Breast epithelium (tissue), 4 donors: Measurements from ENCODE around the gene WWOX. TPM values are rescaled to one million over a fixed set of nuclear protein-coding genes. Genes with fewer than 3 reads are reported as not detected.

Experiments
- DNase-seq, 2 donors: peaks; one replicate each; pipeline ENCODE4 v3.0.0-alpha.2; 2019; ENCODE audit warnings: low spot score in 2 of 2
- H3K27ac ChIP-seq, 2 donors: fragments of 200-600 bp; sonication (generic) in 1 of 2; one replicate each; pipeline ENCODE4 v1.5.1; 2016 to 2019; ENCODE audit warnings: mild to moderate bottlenecking in 1 of 2
- H3K27me3 ChIP-seq, 2 donors: fragments of 200-600 bp; sonication (generic) in 1 of 2; one replicate each; pipeline versions ENCODE4 v1.5.1 to v1.6.0; 2017 to 2019; ENCODE audit warnings: control low read depth in 1 of 2, mild to moderate bottlenecking in 1 of 2
- H3K36me3 ChIP-seq: fragments of 200-600 bp; one replicate; pipeline ENCODE4 v1.5.1; 2019
- H3K4me1 ChIP-seq, 2 donors: fragments of 200-600 bp; sonication (generic); one replicate each; pipeline ENCODE4 v1.5.1; 2016 to 2019; ENCODE audit warnings: control low read depth in 1 of 2
- H3K4me3 ChIP-seq, 3 donors: fragments of 200-600 bp; sonication (generic); 1 replicate in 2 of 3; 2 replicates in 1 of 3; pipeline ENCODE4 v1.5.1; 2016 to 2019; ENCODE audit warnings: mild to moderate bottlenecking in 3 of 3, moderate library complexity in 2 of 3
- H3K9me3 ChIP-seq, 2 donors: fragments of 200-600 bp; sonication (generic) in 1 of 2; one replicate each; pipeline ENCODE4 v1.5.1; 2016 to 2019; ENCODE audit warnings: control low read depth in 1 of 2
- CTCF ChIP-seq, 3 donors: fragments of 450-650 bp; IDR thresholded peaks; one replicate each; pipeline ENCODE4 v1.5.1; 2016 to 2017; ENCODE audit warnings: antibody characterized with exemption in 3 of 3, mild to moderate bottlenecking in 3 of 3, moderate library complexity in 3 of 3
- POLR2A ChIP-seq: fragments of 450-650 bp; IDR thresholded peaks from one replicate; pipeline ENCODE4 v1.6.1; 2016; ENCODE audit warnings: antibody characterized with exemption, mild to moderate bottlenecking, moderate library complexity
- POLR2AphosphoS5 ChIP-seq, 3 donors: sonication (generic); formaldehyde crosslinking; IDR thresholded peaks; one replicate each; pipeline ENCODE4 v1.6.1; 2017; ENCODE audit warnings: antibody characterized with exemption in 3 of 3
- intact Hi-C: fragments of 100-400 bp; cut with DNase I; formaldehyde crosslinking; loops from one replicate; pipeline ENCODE4 v1.15.1; 2023; ENCODE audit warnings: low total_unique reads
- total RNA-seq, 3 donors: library from RNA; depleted of rRNA; stranded (reverse); fragments of >200 nt; gene quantifications; one replicate each; pipeline ENCODE4 v1.1.0, GENCODE V29; 2016

The WWOX gene
- total RNA-seq, 3 donors from 2014 or later: 42.9 to 73.6 (median 43.4) TPM

DNA sequence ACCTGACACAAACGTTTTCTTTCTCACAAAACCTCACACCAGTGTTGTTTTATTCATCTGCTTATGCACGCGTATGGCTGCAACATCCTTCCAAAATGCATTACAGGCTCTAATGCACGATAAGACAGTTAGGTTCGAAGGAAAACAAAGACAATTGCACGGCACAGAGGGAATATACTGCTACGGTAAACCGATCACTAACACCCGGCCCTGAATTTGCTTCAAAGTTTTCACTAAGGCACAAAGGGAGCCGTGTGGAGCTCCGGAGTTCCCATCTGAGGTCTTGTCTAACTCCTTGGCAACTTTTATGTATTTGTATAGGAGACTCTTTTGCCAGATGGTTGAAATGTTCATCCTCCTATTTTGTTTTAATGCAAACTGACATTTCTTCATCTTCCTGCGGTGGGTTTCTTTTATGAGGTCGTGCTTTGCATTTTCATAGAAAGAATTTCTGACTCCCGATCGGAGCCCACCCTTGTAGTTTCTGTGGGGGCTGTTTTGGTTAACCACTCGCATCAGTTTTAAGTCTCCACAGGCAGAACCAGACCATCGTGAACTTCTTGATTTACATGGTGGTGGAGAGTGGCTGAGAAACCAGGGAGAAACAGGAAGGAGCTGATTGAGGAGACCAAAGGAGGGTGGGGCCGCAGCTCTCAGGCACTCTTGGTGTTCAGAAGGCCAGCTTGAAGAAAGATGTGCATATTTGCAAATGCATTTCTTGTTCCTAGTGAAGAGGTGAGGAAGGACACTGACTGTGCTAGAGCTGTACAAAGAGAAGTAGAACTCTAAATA, 984.2 kb downstream of the WWOX start:
- H3K27me3 ChIP-seq: no peaks in the 10 kb centered on the region
- H3K27ac ChIP-seq: no peak overlapping the region
- no peaks in the 10 kb centered on the region for H3K4me1 ChIP-seq
- H3K4me3 ChIP-seq: no peak overlapping the region
- no peak for TF ChIP-seq POLR2AphosphoS5 (IDR thresholded peaks at IDR 0.05)
- TF ChIP-seq CTCF (IDR thresholded peaks at IDR 0.05): no peak
- no peak for TF ChIP-seq POLR2A
- H3K36me3 ChIP-seq: no peaks in the 10 kb centered on the region
- intact Hi-C loops: no loop called here
- H3K9me3 ChIP-seq: no peaks in the 10 kb centered on the region
- no peak for DNase-seq

GRCh38 chr16:79088971-79089370, 989.5 kb downstream of the WWOX start:
- no peaks in the 10 kb centered on the region for H3K36me3 ChIP-seq
- H3K27me3 ChIP-seq: no peaks in the 10 kb centered on the region
- H3K4me3 ChIP-seq: no peak overlapping the region
- H3K4me1 ChIP-seq: no peaks in the 10 kb centered on the region
- no peak for TF ChIP-seq POLR2A
- TF ChIP-seq POLR2AphosphoS5 (IDR thresholded peaks at IDR 0.05): no peak
- TF ChIP-seq CTCF (IDR thresholded peaks at IDR 0.05): no peak
- intact Hi-C loops: no loop called here
- H3K9me3 ChIP-seq: no peaks in the 10 kb centered on the region
- H3K27ac ChIP-seq: no peak overlapping the region
- no peak for DNase-seq

DNA sequence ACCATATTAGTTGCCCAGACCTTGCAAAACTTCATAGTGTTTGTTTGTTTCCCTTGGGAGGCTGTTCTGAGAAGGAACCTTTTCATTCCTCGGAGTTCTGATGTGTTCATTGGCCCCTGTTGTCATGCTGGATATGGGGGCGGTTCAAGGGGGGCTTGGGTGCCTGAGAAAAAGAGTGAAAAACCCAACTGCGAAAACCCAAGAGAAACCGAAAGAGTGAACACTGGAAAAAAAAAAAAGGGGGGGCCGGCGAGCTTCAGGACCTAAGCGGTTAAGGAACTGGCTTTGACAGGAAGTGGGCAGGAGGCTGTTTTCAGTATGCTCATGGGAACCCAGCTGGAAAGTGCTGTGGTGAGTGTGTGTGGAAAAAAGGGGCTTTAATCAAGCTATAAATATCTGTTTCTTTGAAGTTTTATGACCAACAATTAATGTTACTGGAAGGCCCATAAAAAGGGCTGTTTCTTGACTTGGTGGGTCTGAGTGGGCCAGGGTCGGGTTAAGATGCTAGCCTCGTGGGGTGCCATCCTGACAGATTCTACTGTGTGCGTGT, 990.4 kb downstream of the WWOX start:
- Histone ChIP-seq H3K27ac (peak overlapping the region in 1 of 2 donors; percentile 7), H3K4me1 (no peaks in the 10 kb centered on the region), H3K9me3 (no peaks in the 10 kb centered on the region), H3K27me3 (no peaks in the 10 kb centered on the region), H3K4me3 (peak overlapping the region; percentile 12 to 44 (median 20)), H3K36me3 (no peaks in the 10 kb centered on the region)
- no peak for DNase-seq
- TF ChIP-seq POLR2A (no peak), CTCF (IDR thresholded peaks at IDR 0.05) (no peak), POLR2AphosphoS5 (IDR thresholded peaks at IDR 0.05) (no peak)
- intact Hi-C loops: no loop called here

- Histone ChIP-seq H3K4me3 (no peak overlapping the region), H3K36me3 (no peaks in the 10 kb centered on the region), H3K4me1 (no peaks in the 10 kb centered on the region), H3K27me3 (no peaks in the 10 kb centered on the region), H3K27ac (no peak overlapping the region), H3K9me3 (no peaks in the 10 kb centered on the region)
- intact Hi-C loops: no loop called here
- DNase-seq: no peak
- TF ChIP-seq POLR2A (no peak), POLR2AphosphoS5 (IDR thresholded peaks at IDR 0.05) (no peak), CTCF (IDR thresholded peaks at IDR 0.05) (no peak)
Measured at GRCh38 chr16:79090966-79091365, 991.5 kb downstream of the WWOX start.

- Histone ChIP-seq H3K27ac (no peak overlapping the region), H3K4me3 (no peak overlapping the region)
Measured at GRCh38 chr16:79092846-79093245, 993.4 kb downstream of the WWOX start.

More at GRCh38 chr16:79092846-79093245, 993.4 kb downstream of the WWOX start:
- H3K27me3 ChIP-seq: no peaks in the 10 kb centered on the region
- no peak for TF ChIP-seq CTCF (IDR thresholded peaks at IDR 0.05)
- no peak for TF ChIP-seq POLR2A
- no peak for TF ChIP-seq POLR2AphosphoS5 (IDR thresholded peaks at IDR 0.05)
- no peaks in the 10 kb centered on the region for H3K9me3 ChIP-seq
- H3K36me3 ChIP-seq: no peaks in the 10 kb centered on the region
- intact Hi-C loops: no loop called here
- DNase-seq: no peak
- no peaks in the 10 kb centered on the region for H3K4me1 ChIP-seq
